IMR-90 (cell line): Measurements from ENCODE around the gene ARMC9.

Source experiments
- BHLHE40 ChIP-seq: fragments of 150-350 bp; IDR thresholded peaks from 2 replicates; pipeline ENCODE4 v1.6.1; 2016; ENCODE audit warnings: mild to moderate bottlenecking, low read depth, low read length
- CEBPB ChIP-seq: IDR thresholded peaks from 2 replicates; pipeline ENCODE4 v1.6.1; 2012; ENCODE audit warnings: low read depth, low read length, improper control_type of control experiment
- CHD1 ChIP-seq: IDR thresholded peaks from 2 replicates; pipeline ENCODE4 v1.6.1; 2012; ENCODE audit warnings: low read depth, low read length, improper control_type of control experiment
- CTCF ChIP-seq: conservative IDR thresholded peaks from 2 replicates; pipeline ENCODE4 v1.5.1; 2012; ENCODE audit warnings: mild to moderate bottlenecking, low read depth, low read length, improper control_type of control experiment
- ELK1 ChIP-seq: fragments of 150-350 bp; IDR thresholded peaks from 2 replicates; pipeline ENCODE4 v1.6.1; 2016; ENCODE audit warnings: low read depth, mild to moderate bottlenecking, low read length, moderate library complexity, borderline replicate concordance
- MAFK ChIP-seq: IDR thresholded peaks from 2 replicates; pipeline ENCODE4 v1.6.1; 2012; ENCODE audit warnings: low read depth, low read length, improper control_type of control experiment
- MAZ ChIP-seq: IDR thresholded peaks from 2 replicates; pipeline ENCODE4 v1.6.1; 2012; ENCODE audit warnings: low read depth, mild to moderate bottlenecking, low read length, improper control_type of control experiment, moderate library complexity, borderline replicate concordance
- NFE2L2 ChIP-seq: fragments of 150-350 bp; IDR thresholded peaks from 2 replicates; pipeline ENCODE4 v1.6.1; 2016; ENCODE audit warnings: low read depth, mild to moderate bottlenecking, low read length
- POLR2A ChIP-seq: IDR thresholded peaks from 2 replicates; pipeline ENCODE4 v1.6.1; 2012; ENCODE audit warnings: mild to moderate bottlenecking, low read depth, low read length
- RAD21 ChIP-seq: IDR thresholded peaks from 2 replicates; pipeline ENCODE4 v1.6.1; 2012; ENCODE audit warnings: low read length, improper control_type of control experiment
- RCOR1 ChIP-seq: IDR thresholded peaks from 2 replicates; pipeline ENCODE4 v1.6.1; 2012; ENCODE audit warnings: mild to moderate bottlenecking, low read length, improper control_type of control experiment; ENCODE audit not compliant: insufficient replicate concordance
- RFX5 ChIP-seq: IDR thresholded peaks from 2 replicates; pipeline ENCODE4 v1.8.0; 2012; ENCODE audit warnings: low read depth, mild to moderate bottlenecking, low read length, moderate library complexity
- SMC3 ChIP-seq: fragments of 150-350 bp; IDR thresholded peaks from 2 replicates; pipeline ENCODE4 v1.6.1; 2016; ENCODE audit warnings: low read depth, mild to moderate bottlenecking, antibody characterized with exemption, low read length, moderate library complexity
- USF2 ChIP-seq: fragments of 150-350 bp; IDR thresholded peaks from 2 replicates; pipeline ENCODE4 v1.6.1; 2017; ENCODE audit warnings: mild to moderate bottlenecking, antibody characterized with exemption, low read length, low read depth

- no peak for TF ChIP-seq ELK1
- TF ChIP-seq CTCF: no peak
- TF ChIP-seq POLR2A: no peak
- TF ChIP-seq RFX5: no peak
- TF ChIP-seq NFE2L2: no peak
- TF ChIP-seq SMC3: no peak
- no peak for TF ChIP-seq RAD21
- no peak for TF ChIP-seq RCOR1
- TF ChIP-seq USF2: no peak
- TF ChIP-seq BHLHE40: no peak
- no peak for TF ChIP-seq CEBPB
- TF ChIP-seq CHD1: no peak
- no peak for TF ChIP-seq MAFK
- TF ChIP-seq MAZ: no peak
These were observed 41.3 kb downstream of the ARMC9 start for GRCh38 chr2:231239751-231240150.
